ENCODE results near the gene HS6ST3. TPM values are rescaled to one million over a fixed set of nuclear protein-coding genes. Genes with fewer than 3 reads are reported as not detected.

The HS6ST3 gene
- total RNA-seq, 1 experiment from 2014 or later: not detected

DNA sequence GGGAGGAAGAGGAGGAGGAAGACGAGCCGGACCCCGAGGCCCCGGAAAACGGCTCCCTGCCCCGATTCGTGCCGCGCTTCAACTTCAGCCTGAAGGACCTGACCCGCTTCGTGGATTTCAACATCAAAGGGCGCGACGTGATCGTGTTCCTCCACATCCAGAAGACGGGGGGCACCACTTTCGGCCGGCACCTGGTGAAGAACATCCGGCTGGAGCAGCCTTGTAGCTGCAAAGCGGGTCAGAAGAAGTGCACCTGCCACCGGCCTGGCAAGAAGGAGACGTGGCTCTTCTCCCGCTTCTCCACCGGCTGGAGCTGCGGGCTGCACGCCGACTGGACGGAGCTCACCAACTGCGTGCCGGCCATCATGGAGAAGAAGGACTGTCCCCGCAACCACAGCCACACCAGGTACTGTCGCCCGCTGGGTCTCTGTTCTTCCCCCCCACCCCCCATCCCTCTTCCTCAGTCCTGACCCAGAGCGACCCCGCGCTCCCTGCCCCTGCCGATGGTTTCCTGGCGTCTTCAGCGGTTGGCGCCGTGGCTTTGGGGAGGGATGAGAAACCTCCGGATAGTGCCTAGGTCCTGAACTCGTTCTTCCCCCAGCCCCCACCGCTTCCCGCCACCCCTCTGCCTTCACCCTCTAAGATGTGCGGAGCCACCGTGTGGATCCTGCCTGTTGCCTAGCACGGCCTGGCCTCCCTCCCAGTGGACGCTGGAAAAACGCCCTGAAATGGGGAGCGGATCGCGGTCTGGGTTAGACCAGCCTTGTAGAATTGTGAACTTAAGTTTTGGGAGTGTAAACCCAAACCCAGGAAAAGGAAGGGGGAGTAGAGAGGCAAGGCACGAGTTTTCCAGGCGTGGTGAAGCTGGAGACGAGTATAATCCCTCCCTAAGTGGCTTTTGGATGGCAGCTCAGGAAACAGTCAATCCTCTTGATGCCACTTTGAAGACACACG lies 1.5 kb downstream of the HS6ST3 start:
- no peaks in the 10 kb centered on the region for H3K4me1 ChIP-seq
- H3K36me3 Mint-ChIP-seq (ENCODE audit: insufficient read depth, unreplicated experiment): no peaks in the 10 kb centered on the region
- no peaks in the 10 kb centered on the region for H3K9me3 ChIP-seq
- peaks cover 10% of the 10 kb centered on the region for H3K27me3 ChIP-seq (replicated peaks; ENCODE audit: control insufficient read depth, insufficient read depth, low read length)
- peaks cover 41% of the 10 kb centered on the region for H3K27me3 Mint-ChIP-seq (ENCODE audit: insufficient read depth, unreplicated experiment)
- intact Hi-C loops (cut with micrococcal nuclease; ENCODE audit: unreplicated experiment): no loop called here
- no peaks in the 10 kb centered on the region for H3K36me3 ChIP-seq (ENCODE audit: control insufficient read depth, insufficient read depth, low read length)
- DNase-seq: peak; percentile 11 to 37
- ChIA-PET POLR2A (no interaction called here), CTCF (interaction anchor here (1.5 kb wide), 1 partner anchor 71 kb away, joined by 4 read pairs; no protein-coding TSS in a partner anchor)
- no peaks in the 10 kb centered on the region for H3K9me3 Mint-ChIP-seq (ENCODE audit: unreplicated experiment)
- H3K27ac Mint-ChIP-seq (ENCODE audit: unreplicated experiment): no peak overlapping the region
- no TSS peak for BruUV-seq (replicated peaks)
- H3K4me3 Mint-ChIP-seq (ENCODE audit: unreplicated experiment): peak overlapping the region; percentile 57
- TF ChIP-seq, protein P1, sequence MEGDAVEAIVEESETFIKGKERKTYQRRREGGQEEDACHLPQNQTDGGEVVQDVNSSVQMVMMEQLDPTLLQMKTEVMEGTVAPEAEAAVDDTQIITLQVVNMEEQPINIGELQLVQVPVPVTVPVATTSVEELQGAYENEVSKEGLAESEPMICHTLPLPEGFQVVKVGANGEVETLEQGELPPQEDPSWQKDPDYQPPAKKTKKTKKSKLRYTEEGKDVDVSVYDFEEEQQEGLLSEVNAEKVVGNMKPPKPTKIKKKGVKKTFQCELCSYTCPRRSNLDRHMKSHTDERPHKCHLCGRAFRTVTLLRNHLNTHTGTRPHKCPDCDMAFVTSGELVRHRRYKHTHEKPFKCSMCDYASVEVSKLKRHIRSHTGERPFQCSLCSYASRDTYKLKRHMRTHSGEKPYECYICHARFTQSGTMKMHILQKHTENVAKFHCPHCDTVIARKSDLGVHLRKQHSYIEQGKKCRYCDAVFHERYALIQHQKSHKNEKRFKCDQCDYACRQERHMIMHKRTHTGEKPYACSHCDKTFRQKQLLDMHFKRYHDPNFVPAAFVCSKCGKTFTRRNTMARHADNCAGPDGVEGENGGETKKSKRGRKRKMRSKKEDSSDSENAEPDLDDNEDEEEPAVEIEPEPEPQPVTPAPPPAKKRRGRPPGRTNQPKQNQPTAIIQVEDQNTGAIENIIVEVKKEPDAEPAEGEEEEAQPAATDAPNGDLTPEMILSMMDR (IDR thresholded peaks at IDR 0.05; ENCODE audit: insufficient read depth in 1 of 2, low read depth in 1 of 2, low read length in 1 of 2, severe bottlenecking in 1 of 2, unreplicated experiment in 1 of 2): no peak
- no peaks in the 10 kb centered on the region for H3K4me1 Mint-ChIP-seq (ENCODE audit: low read depth, unreplicated experiment)
- peak overlapping the region; percentile 5; the same call in 1 of the 2 replicates for H3K4me3 ChIP-seq (ENCODE audit: low read depth, low read length)

DNA sequence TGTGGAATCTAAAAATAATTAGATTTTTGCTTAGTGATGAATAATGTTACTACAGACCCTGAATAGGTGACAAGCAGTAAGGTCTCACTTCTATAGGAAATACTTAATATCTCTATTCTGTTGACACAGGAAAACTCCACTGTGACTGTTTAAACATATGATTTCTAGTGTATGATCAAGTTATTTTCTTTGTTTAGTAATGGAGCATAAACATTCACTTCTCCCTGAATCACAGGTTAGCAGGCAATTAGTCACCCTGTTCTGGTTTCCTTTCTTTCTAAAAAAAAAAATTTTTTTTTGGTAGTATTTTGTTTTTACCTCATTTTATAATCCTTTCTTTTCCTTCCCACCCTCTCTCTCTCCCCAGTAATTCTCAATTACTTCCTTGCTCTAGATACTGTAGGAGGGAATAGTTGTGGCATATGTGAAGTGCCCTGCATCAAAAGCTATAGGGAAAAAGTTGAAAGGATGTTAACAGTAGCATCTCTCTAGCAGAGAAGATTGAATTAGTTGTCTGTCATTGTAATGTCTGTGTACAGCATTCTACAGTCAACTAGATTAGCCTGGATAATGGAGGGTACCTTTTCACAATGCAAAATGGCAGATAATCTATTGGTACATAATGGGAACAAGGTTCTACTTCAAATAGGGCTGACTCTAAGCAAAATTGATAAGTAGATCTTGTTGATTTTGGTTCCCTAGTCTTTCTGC lies 3.5 kb downstream of the HS6ST3 start:
- peaks cover 41% of the 10 kb centered on the region for H3K27me3 Mint-ChIP-seq (ENCODE audit: insufficient read depth, unreplicated experiment)
- BruUV-seq (replicated peaks): no TSS peak
- TF ChIP-seq, protein P1 (IDR thresholded peaks at IDR 0.05; ENCODE audit: insufficient read depth in 1 of 2, low read depth in 1 of 2, low read length in 1 of 2, severe bottlenecking in 1 of 2, unreplicated experiment in 1 of 2): no peak
- no peaks in the 10 kb centered on the region for H3K9me3 ChIP-seq
- intact Hi-C loops (cut with micrococcal nuclease; ENCODE audit: unreplicated experiment): no loop called here
- H3K36me3 ChIP-seq (ENCODE audit: control insufficient read depth, insufficient read depth, low read length): no peaks in the 10 kb centered on the region
- no peaks in the 10 kb centered on the region for H3K4me1 ChIP-seq
- H3K4me3 ChIP-seq (ENCODE audit: low read depth, low read length): no peak overlapping the region
- no peak for DNase-seq
- H3K36me3 Mint-ChIP-seq (ENCODE audit: insufficient read depth, unreplicated experiment): no peaks in the 10 kb centered on the region
- no peaks in the 10 kb centered on the region for H3K9me3 Mint-ChIP-seq (ENCODE audit: unreplicated experiment)
- ChIA-PET CTCF (no interaction called here), POLR2A (no interaction called here)
- no peaks in the 10 kb centered on the region for H3K4me1 Mint-ChIP-seq (ENCODE audit: low read depth, unreplicated experiment)
- peaks cover 8% of the 10 kb centered on the region for H3K27me3 ChIP-seq (replicated peaks; ENCODE audit: control insufficient read depth, insufficient read depth, low read length)
- no peak overlapping the region for H3K27ac Mint-ChIP-seq (ENCODE audit: unreplicated experiment)
- H3K4me3 Mint-ChIP-seq (ENCODE audit: unreplicated experiment): no peak overlapping the region

DNA sequence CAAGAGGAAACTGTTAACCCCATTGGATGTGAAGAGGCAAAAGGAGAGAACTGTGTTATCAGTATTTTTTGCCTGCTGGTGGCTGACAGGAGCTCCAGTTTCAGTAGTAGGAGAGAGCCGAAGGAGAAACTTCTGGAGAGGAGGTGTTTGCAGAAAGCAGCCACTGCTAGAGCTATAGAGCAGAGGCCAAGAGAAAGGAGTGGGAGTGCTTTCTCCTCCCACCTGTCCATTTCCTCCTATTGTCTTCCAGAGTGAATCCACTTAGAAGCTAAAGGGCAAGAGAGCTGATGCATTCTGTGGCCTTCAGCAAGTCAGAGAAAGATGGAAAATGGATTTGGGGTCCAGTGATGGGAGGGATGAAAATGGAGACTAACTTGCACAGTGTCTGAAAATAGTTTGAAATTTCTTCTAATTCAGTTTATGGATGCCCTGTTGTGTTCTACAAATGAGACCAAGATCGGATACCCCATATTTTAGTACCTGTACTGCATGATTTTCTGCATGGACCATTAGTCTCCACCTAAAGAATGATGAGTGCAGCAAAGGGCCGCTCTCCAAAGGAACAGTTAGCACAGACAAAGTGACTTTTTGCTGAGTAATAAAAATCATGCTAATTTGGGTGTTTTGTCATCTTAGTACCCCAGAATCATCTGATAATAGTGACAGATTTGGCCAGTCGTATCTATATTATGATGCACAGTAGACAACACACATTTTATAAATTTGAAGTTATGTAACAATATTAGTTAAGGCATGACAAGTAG lies 10.7 kb downstream of the HS6ST3 start:
- Mint-ChIP-seq H3K4me3 (ENCODE audit: unreplicated experiment) (no peak overlapping the region), H3K27ac (ENCODE audit: unreplicated experiment) (no peak overlapping the region), H3K4me1 (ENCODE audit: low read depth, unreplicated experiment) (no peaks in the 10 kb centered on the region), H3K9me3 (ENCODE audit: unreplicated experiment) (peaks cover 9% of the 10 kb centered on the region), H3K36me3 (ENCODE audit: insufficient read depth, unreplicated experiment) (no peaks in the 10 kb centered on the region), H3K27me3 (ENCODE audit: insufficient read depth, unreplicated experiment) (peaks cover 21% of the 10 kb centered on the region)
- TF ChIP-seq, protein P1 (IDR thresholded peaks at IDR 0.05; ENCODE audit: insufficient read depth in 1 of 2, low read depth in 1 of 2, low read length in 1 of 2, severe bottlenecking in 1 of 2, unreplicated experiment in 1 of 2): no peak
- BruUV-seq (replicated peaks): no TSS peak
- intact Hi-C loops (cut with micrococcal nuclease; ENCODE audit: unreplicated experiment): no loop called here
- H3K36me3 ChIP-seq (ENCODE audit: control insufficient read depth, insufficient read depth, low read length): no peaks in the 10 kb centered on the region
- no peaks in the 10 kb centered on the region for H3K4me1 ChIP-seq
- CTCF ChIA-PET: no interaction called here
- DNase-seq: no peak
- POLR2A ChIA-PET: no interaction called here
- no peaks in the 10 kb centered on the region for H3K9me3 ChIP-seq
- no peaks in the 10 kb centered on the region for H3K27me3 ChIP-seq (replicated peaks; ENCODE audit: control insufficient read depth, insufficient read depth, low read length)
- H3K4me3 ChIP-seq (ENCODE audit: low read depth, low read length): no peak overlapping the region
